Neuronal stem cell (in vitro differentiated cells): ENCODE data around the gene SLA2.

Source experiments
- DNase-seq: peaks from one replicate; pipeline ENCODE4 v3.0.0-alpha.2; 2013; ENCODE audit warnings: low spot score
- H2AFZ ChIP-seq: one replicate; pipeline ENCODE4 v1.6.1; 2013; ENCODE audit warnings: mild to moderate bottlenecking, low read length, inconsistent platforms
- H2AK5ac ChIP-seq: 2 replicates; pipeline ENCODE4 v1.6.1; 2013; ENCODE audit warnings: low read depth, mild to moderate bottlenecking, inconsistent platforms, low read length, moderate library complexity, mixed read lengths
- H2BK120ac ChIP-seq: 2 replicates; pipeline ENCODE4 v1.6.1; 2013; ENCODE audit warnings: low read depth, mild to moderate bottlenecking, inconsistent platforms, low read length, moderate library complexity, mixed read lengths
- H2BK12ac ChIP-seq: one replicate; pipeline ENCODE4 v1.6.1; 2013; ENCODE audit warnings: low read length, inconsistent platforms
- H2BK15ac ChIP-seq: 2 replicates; pipeline ENCODE4 v1.6.1; 2013; ENCODE audit warnings: mild to moderate bottlenecking, low read length, inconsistent platforms, mixed read lengths
- H2BK5ac ChIP-seq: one replicate; pipeline ENCODE4 v1.6.1; 2013; ENCODE audit warnings: inconsistent platforms, mild to moderate bottlenecking, low read length, moderate library complexity
- H3K14ac ChIP-seq: one replicate; pipeline ENCODE4 v1.6.1; 2013; ENCODE audit warnings: low read length, inconsistent platforms
- H3K18ac ChIP-seq: 2 replicates; pipeline ENCODE4 v1.6.1; 2013; ENCODE audit warnings: low read length, inconsistent platforms
- H3K23ac ChIP-seq: 2 replicates; pipeline ENCODE4 v1.6.1; 2013; ENCODE audit warnings: low read depth, mild to moderate bottlenecking, mixed read lengths, low read length, inconsistent platforms; ENCODE audit not compliant: poor library complexity
- H3K27ac ChIP-seq: replicated peaks from 3 replicates; pipeline ENCODE4 v1.5.1; 2013; ENCODE audit warnings: low read length, inconsistent platforms
- H3K27me3 ChIP-seq, 3 experiments: 2 replicates each; pipeline ENCODE4 v1.6.1; 2013; ENCODE audit warnings: low read length in 3 of 3, mild to moderate bottlenecking in 2 of 3, inconsistent platforms in 1 of 3, low read depth in 1 of 3, mixed read lengths in 1 of 3, moderate library complexity in 1 of 3; ENCODE audit not compliant: control insufficient read depth in 3 of 3, insufficient read depth in 3 of 3
- H3K36me3 ChIP-seq, 2 donors: replicated peaks in 1 of 2; 2 replicates each; pipeline ENCODE4 v1.6.1; 2013; ENCODE audit warnings: low read length in 2 of 2; ENCODE audit not compliant: control insufficient read depth in 2 of 2, insufficient read depth in 2 of 2
- H3K4ac ChIP-seq: 2 replicates; pipeline ENCODE4 v1.6.1; 2013; ENCODE audit warnings: inconsistent platforms, mild to moderate bottlenecking, low read length, moderate library complexity
- H3K4me1 ChIP-seq, 2 donors: 1 replicate in 1 of 2; 2 replicates in 1 of 2; pipeline ENCODE4 v1.6.1; 2013; ENCODE audit warnings: low read length in 2 of 2, low read depth in 1 of 2; ENCODE audit not compliant: control insufficient read depth in 2 of 2, insufficient read depth in 1 of 2
- H3K4me2 ChIP-seq: one replicate; pipeline ENCODE4 v1.6.1; 2013; ENCODE audit warnings: mild to moderate bottlenecking, low read length, inconsistent platforms; ENCODE audit not compliant: insufficient read depth, poor library complexity, severe bottlenecking
- H3K4me3 ChIP-seq, 2 donors: 2 replicates each; pipeline ENCODE4 v1.5.1; 2013; ENCODE audit warnings: low read length in 2 of 2, mild to moderate bottlenecking in 2 of 2, inconsistent platforms in 1 of 2, moderate library complexity in 1 of 2
- H3K79me1 ChIP-seq: one replicate; pipeline ENCODE4 v1.6.1; 2013; ENCODE audit warnings: low read depth, mild to moderate bottlenecking, inconsistent platforms, low read length, moderate library complexity
- H3K9ac ChIP-seq: one replicate; pipeline ENCODE4 v1.6.1; 2013; ENCODE audit warnings: mild to moderate bottlenecking, low read depth, low read length, inconsistent platforms; ENCODE audit not compliant: poor library complexity
- H3K9me3 ChIP-seq, 2 donors: replicated peaks in 1 of 2; 2 replicates each; pipeline versions ENCODE3 to v1.6.1; 2013; ENCODE audit warnings: low read length in 2 of 2, mild to moderate bottlenecking in 2 of 2, inconsistent platforms in 1 of 2, low read depth in 1 of 2, mixed read lengths in 1 of 2, moderate library complexity in 1 of 2; ENCODE audit not compliant: control insufficient read depth in 2 of 2, insufficient read depth in 1 of 2
- H4K8ac ChIP-seq: one replicate; pipeline ENCODE4 v1.6.1; 2013; ENCODE audit warnings: low read depth, mild to moderate bottlenecking, inconsistent platforms, low read length, moderate library complexity
- H4K91ac ChIP-seq: one replicate; pipeline ENCODE4 v1.6.1; 2013; ENCODE audit warnings: low read length, low read depth, mild to moderate bottlenecking, inconsistent platforms; ENCODE audit not compliant: poor library complexity
- WGBS, 2 donors: extraction: QIAGEN DNeasy Blood & Tissue Kit; methylation state at CpG; one replicate each; pipeline ENCODE4 v1.1.7; 2013; ENCODE audit warnings: missing lambda C conversion rate in 2 of 2, mixed read lengths in 1 of 2; ENCODE audit not compliant: insufficient read length in 2 of 2, insufficient replicate concordance in 1 of 2; ENCODE audit errors: extremely low coverage in 2 of 2; 5-methylcytosine and 5-hydroxymethylcytosine counted together

SLA2 gene

DNA sequence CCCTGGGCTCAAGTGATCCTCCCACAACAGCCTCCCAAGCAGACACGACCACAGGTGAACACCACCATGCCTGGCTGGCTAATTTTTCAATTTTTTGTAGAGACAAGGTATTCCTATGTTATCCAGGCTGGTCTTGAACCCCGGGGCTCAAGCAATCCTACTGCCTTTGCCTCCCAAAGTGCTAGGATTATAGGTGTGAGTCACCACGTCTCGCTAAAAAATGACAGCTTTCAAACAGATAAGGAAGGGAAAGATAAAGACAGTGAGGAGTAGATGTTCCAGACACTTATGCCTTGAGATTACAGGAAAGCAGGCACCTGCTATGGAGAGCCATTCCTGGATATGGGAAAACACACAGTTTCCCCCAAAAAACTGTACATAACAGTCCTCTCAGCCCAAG lies 40.9 kb upstream of the SLA2 start:
- no peak overlapping the region for H3K4me3 ChIP-seq
- H3K36me3 ChIP-seq: peaks cover 0 to 13% of the 10 kb centered on the region in 2 donors
- no peak overlapping the region for H3K14ac ChIP-seq
- no peak overlapping the region for H3K9ac ChIP-seq
- H2AK5ac ChIP-seq: no peak overlapping the region
- DNase-seq: no peak
- WGBS, 2 donors: no CpG with 5 or more reads among the region's 4 CpGs
- no peak overlapping the region for H4K8ac ChIP-seq
- no peak overlapping the region for H2BK5ac ChIP-seq
- no peak overlapping the region for H4K91ac ChIP-seq
- no peaks in the 10 kb centered on the region for H3K79me1 ChIP-seq
- no peak overlapping the region for H2AFZ ChIP-seq
- no peak overlapping the region for H2BK15ac ChIP-seq
- no peak overlapping the region for H3K27ac ChIP-seq
- no peak overlapping the region for H3K4me2 ChIP-seq
- H3K4ac ChIP-seq: no peak overlapping the region
- H3K4me1 ChIP-seq: no peaks in the 10 kb centered on the region
- H3K23ac ChIP-seq: no peak overlapping the region
- no peak overlapping the region for H3K18ac ChIP-seq
- no peaks in the 10 kb centered on the region for H3K9me3 ChIP-seq
- H2BK120ac ChIP-seq: no peak overlapping the region
- no peak overlapping the region for H2BK12ac ChIP-seq
- H3K27me3 ChIP-seq: no peaks in the 10 kb centered on the region

DNA sequence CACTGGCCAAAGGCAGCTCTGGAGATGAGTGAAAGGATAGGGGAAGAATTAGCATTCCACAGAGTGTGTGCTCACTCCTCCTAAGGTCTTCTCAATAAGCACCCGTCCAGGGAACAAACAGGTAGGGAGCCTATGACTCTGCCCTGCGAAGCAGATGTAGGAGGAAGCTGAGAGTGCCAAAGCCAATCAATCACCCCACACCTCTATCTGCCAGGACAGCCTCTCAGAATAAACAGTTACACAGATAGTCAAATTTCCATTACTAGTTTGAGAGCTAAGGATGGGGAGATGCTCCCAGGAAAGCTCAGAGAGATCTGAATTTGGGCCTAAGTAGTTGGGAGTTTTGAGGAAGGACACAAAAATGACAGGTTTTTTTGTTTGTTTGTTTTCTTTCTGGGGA lies 40.5 kb upstream of the SLA2 start:
- Histone ChIP-seq H3K27me3 (no peaks in the 10 kb centered on the region), H2AFZ (no peak overlapping the region), H2BK12ac (no peak overlapping the region), H3K4me2 (no peak overlapping the region), H4K91ac (no peak overlapping the region), H4K8ac (no peak overlapping the region), H2BK15ac (no peak overlapping the region), H3K79me1 (no peaks in the 10 kb centered on the region), H3K36me3 (peaks cover 0 to 13% of the 10 kb centered on the region in 2 donors), H3K23ac (no peak overlapping the region), H2AK5ac (no peak overlapping the region), H3K9ac (no peak overlapping the region), H3K4me3 (no peak overlapping the region), H3K4ac (no peak overlapping the region), H3K4me1 (no peaks in the 10 kb centered on the region), H2BK5ac (no peak overlapping the region), H3K9me3 (no peaks in the 10 kb centered on the region), H3K18ac (no peak overlapping the region), H3K14ac (no peak overlapping the region), H3K27ac (no peak overlapping the region), H2BK120ac (no peak overlapping the region)
- WGBS, 2 donors: no CpG with 5 or more reads among the region's 2 CpGs
- no peak for DNase-seq

DNA sequence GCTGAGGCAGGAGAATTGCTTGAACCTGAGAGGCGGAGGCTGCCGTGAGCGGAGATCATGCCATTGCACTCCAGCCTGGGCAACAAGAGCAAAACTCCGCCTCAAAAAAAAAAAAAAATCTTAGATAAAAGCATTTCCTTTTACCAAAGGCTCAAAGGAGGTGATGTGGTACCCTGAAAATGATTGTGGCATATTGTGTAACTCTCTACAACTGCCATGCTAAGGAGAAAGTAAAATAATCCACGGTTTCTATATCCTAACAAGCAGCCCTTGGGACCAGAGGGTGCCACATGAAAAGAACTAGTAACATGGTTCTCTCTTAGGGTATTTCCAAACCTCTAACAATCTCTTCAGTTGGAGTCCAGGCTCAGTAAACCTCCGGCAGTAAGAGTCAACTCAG lies 38.8 kb upstream of the SLA2 start:
- Histone ChIP-seq H2BK5ac (no peak overlapping the region), H3K4me3 (no peak overlapping the region), H4K8ac (no peak overlapping the region), H3K23ac (no peak overlapping the region), H3K27ac (no peak overlapping the region), H2BK12ac (no peak overlapping the region), H2AK5ac (no peak overlapping the region), H2BK120ac (no peak overlapping the region), H3K4me2 (no peak overlapping the region), H3K14ac (no peak overlapping the region), H3K4me1 (no peaks in the 10 kb centered on the region), H3K9me3 (no peaks in the 10 kb centered on the region), H3K18ac (no peak overlapping the region), H3K36me3 (peaks cover 0 to 19% of the 10 kb centered on the region in 2 donors), H2AFZ (no peak overlapping the region), H3K9ac (no peak overlapping the region), H2BK15ac (no peak overlapping the region), H3K4ac (no peak overlapping the region), H4K91ac (no peak overlapping the region), H3K79me1 (no peaks in the 10 kb centered on the region), H3K27me3 (no peaks in the 10 kb centered on the region)
- WGBS, 2 donors: no CpG with 5 or more reads among the region's 6 CpGs
- DNase-seq: no peak

DNA sequence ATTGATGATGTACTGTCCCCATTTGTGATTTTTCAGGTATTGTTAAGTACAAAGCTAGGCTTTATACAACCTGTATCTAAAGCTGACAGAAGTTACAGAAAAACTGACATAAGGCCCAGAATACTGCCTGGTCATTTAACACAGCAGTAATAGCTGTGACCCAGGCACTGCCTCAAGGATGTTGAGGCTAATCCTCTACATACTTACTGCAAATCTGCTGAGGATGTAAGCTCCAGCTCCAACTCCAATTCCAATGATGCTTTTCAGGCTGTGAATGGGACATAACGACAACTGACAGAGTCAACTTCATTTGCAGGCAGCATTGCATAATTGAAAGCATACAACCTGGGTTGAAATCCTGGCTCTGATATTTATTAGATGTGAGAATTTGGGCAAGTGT lies 36.3 kb upstream of the SLA2 start:
- no peak overlapping the region for H3K14ac ChIP-seq
- H3K18ac ChIP-seq: no peak overlapping the region
- H2BK12ac ChIP-seq: no peak overlapping the region
- no peak overlapping the region for H4K91ac ChIP-seq
- no peaks in the 10 kb centered on the region for H3K9me3 ChIP-seq
- H3K4me2 ChIP-seq: no peak overlapping the region
- H3K36me3 ChIP-seq: peaks cover 0 to 25% of the 10 kb centered on the region in 2 donors
- no peak overlapping the region for H3K4ac ChIP-seq
- no peak overlapping the region for H2AK5ac ChIP-seq
- H3K4me1 ChIP-seq: peaks cover 0 to 2% of the 10 kb centered on the region in 2 donors
- no peak overlapping the region for H3K4me3 ChIP-seq
- H2AFZ ChIP-seq: no peak overlapping the region
- no peak overlapping the region for H4K8ac ChIP-seq
- DNase-seq: no peak
- no peak overlapping the region for H2BK5ac ChIP-seq
- no peaks in the 10 kb centered on the region for H3K27me3 ChIP-seq
- no peak overlapping the region for H2BK120ac ChIP-seq
- no peak overlapping the region for H2BK15ac ChIP-seq
- no peak overlapping the region for H3K27ac ChIP-seq
- no peaks in the 10 kb centered on the region for H3K79me1 ChIP-seq
- peak overlapping the region; percentile 44 for H3K9ac ChIP-seq
- H3K23ac ChIP-seq: no peak overlapping the region
- no CpG with 5 or more reads among the region's 1 CpG for WGBS, 2 donors
